Rectal smooth muscle tissue (tissue), 1 donor: ENCODE results near the gene CCDC66.
"Not testable (repeated sequence)": the region's sequence is repeated elsewhere in the genome, so short reads cannot be mapped to it uniquely, and the experiment has no call there.

Source experiments
- H3K27ac ChIP-seq: one replicate; pipeline ENCODE4 v1.7.0; 2013; ENCODE audit warnings: low read depth, low read length, inconsistent platforms
- H3K27me3 ChIP-seq: one replicate; pipeline ENCODE4 v1.7.0; 2013; ENCODE audit warnings: low read length; ENCODE audit not compliant: control insufficient read depth, insufficient read depth
- H3K36me3 ChIP-seq: one replicate; pipeline ENCODE4 v1.7.0; 2013; ENCODE audit warnings: low read length; ENCODE audit not compliant: control insufficient read depth, insufficient read depth
- H3K4me1 ChIP-seq: one replicate; pipeline ENCODE4 v1.7.0; 2013; ENCODE audit warnings: low read length; ENCODE audit not compliant: control insufficient read depth, insufficient read depth
- H3K4me3 ChIP-seq: one replicate; pipeline ENCODE4 v1.7.0; 2013; ENCODE audit warnings: low read length
- H3K9ac ChIP-seq: one replicate; pipeline ENCODE4 v1.7.0; 2013; ENCODE audit warnings: low read length

Gene CCDC66

DNA sequence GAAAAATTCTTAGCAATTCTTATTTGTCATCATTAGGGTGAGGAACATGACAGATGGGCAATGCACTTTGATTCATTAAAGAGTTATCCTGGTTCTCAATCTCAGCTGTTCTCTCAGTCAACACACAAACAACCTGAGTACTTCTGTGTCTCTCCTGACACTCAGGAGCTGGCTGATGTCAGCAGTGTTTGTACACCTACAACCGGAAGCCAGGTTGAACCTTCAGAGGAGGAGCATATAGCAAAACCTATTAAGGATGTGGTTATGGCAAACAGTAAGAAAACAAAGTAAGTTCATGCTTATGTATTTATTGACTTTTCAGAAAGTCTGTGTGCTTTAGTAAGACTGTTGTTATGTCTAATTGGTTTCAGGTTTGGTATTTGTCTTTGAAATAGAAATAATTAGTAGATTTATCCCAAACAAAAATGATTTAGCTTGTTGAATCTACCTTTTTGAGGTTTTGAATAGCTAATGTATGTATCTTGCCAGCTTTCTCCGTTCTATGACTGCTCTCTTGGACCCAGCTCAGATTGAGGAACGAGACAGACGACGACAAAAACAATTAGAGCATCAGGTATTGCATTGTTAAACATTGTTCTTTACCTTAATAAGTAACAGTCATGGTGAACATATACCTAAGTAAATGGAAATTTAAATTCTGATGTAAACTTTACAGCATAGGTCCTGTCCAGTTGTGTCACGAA, 36.6 kb downstream of the CCDC66 start:
- Histone ChIP-seq H3K27ac (no peak overlapping the region), H3K27me3 (no peaks in the 10 kb centered on the region), H3K9ac (no peak overlapping the region), H3K36me3 (no peaks in the 10 kb centered on the region), H3K4me3 (no peak overlapping the region), H3K4me1 (no peaks in the 10 kb centered on the region)

DNA sequence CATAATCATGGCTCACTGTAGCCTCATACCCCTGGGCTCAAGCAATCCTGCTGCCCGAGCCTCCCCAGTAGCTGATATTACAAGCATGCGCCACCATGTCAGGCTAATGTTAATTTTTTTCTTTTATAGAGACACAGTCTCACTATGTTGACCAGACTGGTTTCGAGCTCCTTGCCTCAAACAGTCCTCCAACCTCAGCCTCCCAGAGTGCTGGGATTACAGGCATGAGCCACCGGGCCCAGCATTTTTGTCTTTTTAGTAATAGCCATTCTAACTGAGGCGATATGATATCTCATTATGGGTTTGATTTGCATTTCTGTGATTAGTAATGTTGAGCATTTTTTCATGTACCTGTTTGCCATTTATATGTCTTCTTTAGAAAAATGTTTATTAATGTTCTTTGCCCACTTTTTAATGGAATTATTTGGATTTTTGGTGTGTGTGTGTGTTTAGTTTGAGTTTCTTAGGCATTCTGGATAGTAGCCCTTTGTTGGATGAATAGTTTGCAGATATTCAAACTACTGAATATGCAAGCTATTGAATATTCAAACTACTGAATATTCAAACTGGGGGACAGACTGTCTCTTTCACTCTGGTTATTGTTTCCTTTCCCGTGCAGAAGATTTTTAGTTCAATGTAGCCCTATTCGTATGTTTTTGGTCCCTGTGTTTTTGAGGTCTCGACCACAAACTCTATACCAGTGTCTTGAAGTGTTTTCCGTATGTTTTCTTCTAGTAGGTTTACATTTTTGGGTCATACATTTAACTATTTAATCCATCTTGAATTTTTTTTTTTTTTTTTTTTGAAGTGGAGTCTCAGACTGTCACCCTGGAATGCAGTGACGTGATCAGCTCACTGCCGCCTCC, 39.2 kb downstream of the CCDC66 start:
- Histone ChIP-seq H3K4me1 (no peaks in the 10 kb centered on the region), H3K9ac (no peak overlapping the region), H3K4me3 (no peak overlapping the region), H3K36me3 (no peaks in the 10 kb centered on the region), H3K27me3 (no peaks in the 10 kb centered on the region), H3K27ac (no peak overlapping the region)

DNA sequence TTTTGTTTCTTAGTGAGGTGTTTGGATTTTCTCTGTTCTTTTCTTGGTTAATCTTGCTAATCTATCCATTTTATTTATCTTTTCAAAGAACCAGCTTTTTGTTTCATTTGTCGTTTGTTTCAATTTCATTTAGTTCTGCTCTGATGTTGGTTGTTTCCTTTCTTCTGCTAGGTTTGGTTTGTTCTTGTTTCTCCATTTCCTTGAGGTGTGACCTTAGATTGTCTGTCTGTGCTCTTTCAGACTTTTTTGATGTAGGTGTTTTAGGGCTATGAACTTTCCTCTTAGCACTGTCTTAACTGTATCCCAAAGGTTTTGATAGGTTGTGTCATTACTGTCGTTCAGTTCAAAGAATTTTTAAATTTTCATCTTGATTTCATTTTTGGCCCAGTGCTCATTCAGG, 51.5 kb downstream of the CCDC66 start:
- not testable (repeated sequence) for H3K27ac ChIP-seq, H3K4me3 ChIP-seq, H3K9ac ChIP-seq, H3K27me3 ChIP-seq, H3K4me1 ChIP-seq
- H3K36me3 ChIP-seq: peaks cover 12% of the 10 kb centered on the region

DNA sequence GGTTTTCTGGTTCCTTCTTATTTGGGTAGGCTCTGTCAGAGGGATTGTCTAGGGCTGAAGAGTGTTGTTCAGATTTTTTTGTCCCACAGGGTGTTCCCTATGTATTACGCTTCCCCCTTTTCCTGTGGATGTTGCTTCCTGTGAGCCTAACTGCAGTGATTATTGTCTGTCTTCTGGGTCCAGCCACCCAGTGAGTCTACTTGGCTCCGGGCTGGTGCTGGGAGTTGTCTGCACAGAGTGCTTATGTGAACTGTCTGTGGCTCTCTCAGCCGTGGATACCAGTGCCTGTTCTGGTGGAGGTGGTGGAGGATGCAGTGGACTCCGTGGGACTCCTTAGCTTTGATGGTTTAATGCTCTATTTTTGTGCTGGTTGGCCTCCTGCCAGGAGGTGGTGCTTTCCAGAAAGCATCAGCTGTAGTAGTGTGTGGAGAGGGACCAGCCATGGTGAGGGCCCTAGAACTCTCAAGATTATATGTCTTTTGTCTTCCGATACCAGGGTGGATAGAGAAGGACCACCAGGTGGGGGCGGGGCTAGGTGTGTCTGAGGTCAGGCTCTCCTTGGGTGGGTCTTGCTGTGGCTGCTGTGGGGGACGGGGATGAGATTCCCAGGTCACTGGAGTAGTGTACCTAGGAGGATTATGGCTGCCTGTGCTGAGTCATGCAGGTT, 53.8 kb downstream of the CCDC66 start:
- Histone ChIP-seq H3K4me1 (no peaks in the 10 kb centered on the region), H3K9ac (no peak overlapping the region), H3K36me3 (peaks cover 12% of the 10 kb centered on the region), H3K4me3 (no peak overlapping the region), H3K27me3 (no peaks in the 10 kb centered on the region), H3K27ac (no peak overlapping the region)

DNA sequence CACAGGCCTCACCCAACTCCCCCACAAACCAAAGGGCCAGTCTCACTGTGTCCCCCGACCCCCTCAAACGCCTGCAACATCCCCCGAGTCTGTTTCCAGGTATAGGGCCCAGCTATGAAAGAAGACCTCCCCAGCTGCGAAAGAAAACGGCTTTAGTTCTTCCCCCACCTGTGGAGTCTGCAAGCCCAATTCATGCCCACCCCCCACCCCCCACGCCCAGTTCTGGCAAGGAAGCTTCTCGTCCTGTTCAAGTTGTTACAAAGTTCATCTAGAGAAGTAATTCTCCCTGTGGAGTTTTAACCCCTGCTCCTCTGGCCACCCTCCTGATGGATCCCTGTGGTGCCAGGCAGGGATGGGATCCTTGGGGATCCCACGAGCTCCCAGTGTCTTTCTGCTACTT, 54.4 kb downstream of the CCDC66 start:
- H3K4me3 ChIP-seq: no peak overlapping the region
- H3K27ac ChIP-seq: no peak overlapping the region
- no peaks in the 10 kb centered on the region for H3K27me3 ChIP-seq
- no peaks in the 10 kb centered on the region for H3K4me1 ChIP-seq
- H3K9ac ChIP-seq: no peak overlapping the region
- H3K36me3 ChIP-seq: peaks cover 6% of the 10 kb centered on the region

DNA sequence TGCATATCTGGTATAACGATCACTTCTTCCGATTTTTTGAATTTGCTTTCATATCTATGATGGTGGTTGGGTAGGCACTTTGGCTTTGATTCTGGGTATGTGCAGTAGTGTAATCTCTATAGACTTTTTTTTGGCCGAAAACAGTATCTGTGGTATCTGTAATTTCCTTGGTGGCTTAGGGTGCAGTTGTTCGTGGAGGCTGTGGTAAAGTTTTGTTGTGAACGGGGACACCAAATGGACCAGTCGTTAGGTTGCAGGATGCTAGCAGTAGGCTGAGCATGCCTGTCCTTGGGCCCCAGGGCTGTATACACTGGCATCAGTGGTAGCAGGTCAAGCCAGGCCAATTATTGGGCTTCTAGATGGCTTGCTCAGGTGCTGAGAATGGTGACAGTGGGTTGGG, 55.2 kb downstream of the CCDC66 start:
- peaks cover 5% of the 10 kb centered on the region for H3K36me3 ChIP-seq
- no peak overlapping the region for H3K27ac ChIP-seq
- no peak overlapping the region for H3K4me3 ChIP-seq
- no peaks in the 10 kb centered on the region for H3K27me3 ChIP-seq
- no peak overlapping the region for H3K9ac ChIP-seq
- H3K4me1 ChIP-seq: no peaks in the 10 kb centered on the region

DNA sequence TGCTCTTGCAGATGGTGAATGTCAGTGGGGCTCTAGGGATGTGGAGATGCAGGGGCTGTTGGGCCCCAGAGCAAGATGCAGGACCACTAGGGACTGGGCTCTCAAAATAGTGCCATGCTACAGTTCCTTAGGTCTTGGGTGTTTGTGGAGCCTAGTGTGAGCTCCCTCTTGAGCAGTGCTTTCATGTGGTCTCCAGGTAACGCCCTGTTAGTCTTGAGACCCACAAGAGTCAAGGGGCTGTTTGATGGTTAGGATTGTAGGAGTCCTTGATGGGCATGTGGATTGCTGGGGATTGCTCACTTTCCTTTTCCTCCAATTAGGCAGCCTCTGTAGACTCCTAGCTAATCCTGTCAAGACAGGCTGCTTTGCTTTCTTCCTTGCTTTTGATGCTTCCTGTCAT, 56.0 kb downstream of the CCDC66 start:
- H3K36me3 ChIP-seq: peaks cover 5% of the 10 kb centered on the region
- H3K27ac ChIP-seq: no peak overlapping the region
- no peaks in the 10 kb centered on the region for H3K27me3 ChIP-seq
- no peak overlapping the region for H3K4me3 ChIP-seq
- no peaks in the 10 kb centered on the region for H3K4me1 ChIP-seq
- H3K9ac ChIP-seq: no peak overlapping the region

DNA sequence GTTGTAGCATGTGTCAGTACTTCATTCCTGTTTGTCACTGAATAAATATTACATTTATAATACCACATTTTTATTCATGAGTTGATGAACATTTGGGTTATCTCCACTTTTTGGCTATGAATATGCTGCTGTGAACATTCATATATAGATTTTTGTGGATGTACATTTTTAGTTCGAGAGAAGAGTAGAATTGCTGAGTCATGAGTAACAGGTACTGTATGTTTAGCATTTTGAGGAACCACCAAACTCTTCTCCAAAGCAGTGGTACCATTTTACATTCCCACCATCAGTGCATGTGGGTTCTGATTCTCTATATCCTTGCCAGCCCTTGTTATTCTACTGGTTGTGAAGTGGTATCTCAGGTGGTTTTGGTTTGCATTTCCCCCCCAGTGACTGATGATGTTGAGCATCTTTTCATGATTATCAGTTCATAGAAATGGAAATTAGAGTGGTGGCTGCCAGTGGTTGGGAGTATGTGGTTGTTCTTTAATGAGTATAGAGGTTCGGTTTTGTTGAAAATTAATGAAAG, 59.6 kb downstream of the CCDC66 start:
- Histone ChIP-seq H3K27me3 (no peaks in the 10 kb centered on the region), H3K36me3 (peaks cover 5% of the 10 kb centered on the region), H3K27ac (no peak overlapping the region)

DNA sequence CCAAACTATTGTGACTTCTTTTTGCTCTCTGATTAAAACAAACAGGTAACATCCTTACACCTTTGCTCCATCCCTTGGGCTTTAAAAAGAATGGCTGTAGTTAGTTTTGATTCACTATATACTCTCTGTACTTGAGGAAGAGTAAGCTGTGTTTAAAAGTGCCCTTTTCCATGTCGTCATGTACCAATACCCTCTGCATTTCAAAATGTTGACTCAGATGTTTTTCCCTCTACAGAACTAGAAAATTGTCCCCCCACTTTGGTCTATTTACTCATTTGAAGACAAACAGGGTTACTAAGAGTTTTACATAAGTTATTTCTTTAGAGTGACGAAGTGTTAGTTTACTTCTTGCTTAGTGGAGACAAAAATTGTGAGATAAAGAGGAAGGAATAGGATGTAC, 63.4 kb downstream of the CCDC66 start:
- Histone ChIP-seq H3K9ac (no peak overlapping the region), H3K36me3 (no peaks in the 10 kb centered on the region), H3K27me3 (no peaks in the 10 kb centered on the region), H3K4me3 (no peak overlapping the region), H3K27ac (no peak overlapping the region), H3K4me1 (no peaks in the 10 kb centered on the region)

More for the DNA sequence above, 59.6 kb downstream of the CCDC66 start:
- Histone ChIP-seq H3K4me3 (no peak overlapping the region), H3K9ac (no peak overlapping the region), H3K4me1 (no peaks in the 10 kb centered on the region)

DNA sequence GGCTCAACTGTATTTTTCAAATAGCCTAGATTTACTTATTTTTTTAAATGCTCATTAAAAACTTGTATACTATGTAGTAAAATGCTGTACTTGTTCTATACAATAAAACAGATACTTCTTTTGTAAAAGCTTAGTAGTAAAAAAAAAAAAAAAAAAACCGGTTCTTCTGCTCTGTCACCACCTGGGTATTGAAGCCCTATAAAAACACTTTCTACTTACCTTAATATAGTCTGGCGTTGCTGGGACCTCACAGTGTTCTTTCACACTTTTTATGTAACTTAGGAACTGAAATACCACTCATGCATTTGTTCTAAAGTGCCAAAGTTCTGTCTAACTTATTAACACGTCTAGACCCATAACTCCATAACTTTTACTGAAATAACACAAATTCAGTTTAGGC, 64.7 kb downstream of the CCDC66 start:
- Histone ChIP-seq H3K4me1 (no peaks in the 10 kb centered on the region), H3K36me3 (no peaks in the 10 kb centered on the region), H3K9ac (no peak overlapping the region), H3K27ac (no peak overlapping the region), H3K27me3 (no peaks in the 10 kb centered on the region), H3K4me3 (no peak overlapping the region)

DNA sequence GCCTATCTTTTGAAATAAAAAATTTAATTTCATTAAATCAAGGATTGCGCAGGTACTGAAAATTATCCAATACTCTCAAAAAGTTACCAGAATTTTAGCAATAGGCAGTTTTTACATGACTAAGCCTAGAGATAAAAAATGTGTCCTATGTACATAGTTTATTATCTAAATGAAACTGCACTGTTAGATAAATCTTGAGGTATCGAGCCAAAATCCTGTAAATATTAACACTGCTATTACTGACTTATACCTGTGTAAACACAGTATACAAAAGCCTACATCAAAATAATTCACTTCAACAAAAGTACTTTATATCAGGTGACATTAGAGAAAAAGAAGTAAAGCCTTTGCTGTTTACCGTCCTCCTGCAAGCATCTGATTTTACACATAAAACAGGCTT, 65.4 kb downstream of the CCDC66 start:
- Histone ChIP-seq H3K36me3 (no peaks in the 10 kb centered on the region), H3K9ac (no peak overlapping the region)

DNA sequence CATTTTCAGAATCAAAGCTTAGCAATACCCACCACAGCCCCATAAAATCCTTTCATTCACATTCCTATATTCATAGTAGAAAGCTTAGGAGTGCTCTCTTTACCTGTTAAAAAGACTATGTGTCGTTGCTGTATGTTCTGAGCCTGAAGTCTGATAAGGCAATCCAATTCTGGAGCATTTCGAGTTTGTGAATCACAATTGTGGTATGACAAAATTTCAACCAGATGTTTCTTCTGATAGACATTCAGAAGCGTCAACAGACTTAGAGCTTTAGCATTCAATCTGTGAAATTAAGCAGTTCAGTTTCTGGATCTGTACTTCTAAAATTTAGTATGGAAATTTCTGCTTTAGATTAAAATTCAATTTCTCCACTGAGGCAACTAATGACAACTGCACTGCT, 67.8 kb downstream of the CCDC66 start:
- no peak overlapping the region for H3K27ac ChIP-seq
- no peaks in the 10 kb centered on the region for H3K27me3 ChIP-seq
- peaks cover 7% of the 10 kb centered on the region for H3K36me3 ChIP-seq
- H3K4me1 ChIP-seq: no peaks in the 10 kb centered on the region
- no peak overlapping the region for H3K9ac ChIP-seq
- H3K4me3 ChIP-seq: no peak overlapping the region

More for the DNA sequence above, 65.4 kb downstream of the CCDC66 start:
- no peaks in the 10 kb centered on the region for H3K4me1 ChIP-seq
- no peak overlapping the region for H3K4me3 ChIP-seq
- no peaks in the 10 kb centered on the region for H3K27me3 ChIP-seq
- H3K27ac ChIP-seq: no peak overlapping the region
